ENCODE results near the gene EXOC2. TPM values are rescaled to one million over a fixed set of nuclear protein-coding genes. Genes with fewer than 3 reads are reported as not detected.

EXOC2 gene
- total RNA-seq, 4 donors from 2014 or later = 19.5 to 23.6 (median 20.9) TPM

- DNase-seq (ENCODE audit: low spot score in 2 of 2) = no peak
- TF ChIP-seq POLR2A (IDR thresholded peaks at IDR 0.05) (no peak), CTCF (IDR thresholded peaks at IDR 0.05) (no peak)
- 96 to 97% methylated on average over 15 of the region's 15 CpGs for WGBS, 2 donors
- intact Hi-C loops (cut with DNase I; ENCODE audit: low total_unique reads) = no loop called here
- H3K4me3 ChIP-seq (ENCODE audit: low read depth, poor library complexity, severe bottlenecking) = no peak overlapping the region
Measured at GRCh38 chr6:485655-486170, 207.2 kb downstream of the EXOC2 start.

GRCh38 chr6:484746-485145 is 208.2 kb downstream of the EXOC2 start:
- WGBS, 2 donors = 92 to 99% methylated on average over 6 of the region's 6 CpGs
- H3K4me3 ChIP-seq (ENCODE audit: low read depth, poor library complexity, severe bottlenecking) = no peak overlapping the region
- no peak for TF ChIP-seq POLR2A (IDR thresholded peaks at IDR 0.05)
- TF ChIP-seq CTCF (IDR thresholded peaks at IDR 0.05) = no peak
- no peak for DNase-seq (ENCODE audit: low spot score in 2 of 2)
- intact Hi-C loops (cut with DNase I; ENCODE audit: low total_unique reads) = no loop called here

GRCh38 chr6:484086-484745 is 208.7 kb downstream of the EXOC2 start:
- no peak overlapping the region for H3K4me3 ChIP-seq (ENCODE audit: low read depth, poor library complexity, severe bottlenecking)
- intact Hi-C loops (cut with DNase I; ENCODE audit: low total_unique reads) = no loop called here
- DNase-seq (ENCODE audit: low spot score in 2 of 2) = no peak
- no peak for TF ChIP-seq POLR2A (IDR thresholded peaks at IDR 0.05)
- 74 to 81% methylated on average over 4 of the region's 4 CpGs for WGBS, 2 donors

- no peak for TF ChIP-seq POLR2A (IDR thresholded peaks at IDR 0.05)
- TF ChIP-seq CTCF (IDR thresholded peaks at IDR 0.05) = no peak
- intact Hi-C loops (cut with DNase I; ENCODE audit: low total_unique reads) = no loop called here
- no peak overlapping the region for H3K4me3 ChIP-seq (ENCODE audit: low read depth, poor library complexity, severe bottlenecking)
- no peak for DNase-seq (ENCODE audit: low spot score in 2 of 2)
- 78 to 87% methylated on average over 14 of the region's 14 CpGs for WGBS, 2 donors
Measured at GRCh38 chr6:475314-475713, 217.6 kb downstream of the EXOC2 start.

GRCh38 chr6:474453-475185 is 218.3 kb downstream of the EXOC2 start:
- TF ChIP-seq POLR2A (IDR thresholded peaks at IDR 0.05) = no peak
- TF ChIP-seq CTCF (IDR thresholded peaks at IDR 0.05) = no peak
- WGBS, 2 donors = 46 to 60% methylated on average over 19 of the region's 19 CpGs
- H3K4me3 ChIP-seq (ENCODE audit: low read depth, poor library complexity, severe bottlenecking) = no peak overlapping the region
- DNase-seq (ENCODE audit: low spot score in 2 of 2) = no peak
- intact Hi-C loops (cut with DNase I; ENCODE audit: low total_unique reads) = no loop called here

- intact Hi-C loops (cut with DNase I; ENCODE audit: low total_unique reads) = no loop called here
- no peak for DNase-seq (ENCODE audit: low spot score in 2 of 2)
- TF ChIP-seq POLR2A (IDR thresholded peaks at IDR 0.05) (no peak), CTCF (IDR thresholded peaks at IDR 0.05) (no peak)
- WGBS, 2 donors = 72 to 77% methylated on average over 23 to 27 of the region's 27 CpGs
- no peak overlapping the region for H3K4me3 ChIP-seq (ENCODE audit: low read depth, poor library complexity, severe bottlenecking)
Measured at GRCh38 chr6:473768-474452, 219.0 kb downstream of the EXOC2 start.

Measured in lower leg skin (tissue), 4 donors.